ENCODE results near the gene EYS.

EYS gene

DNA sequence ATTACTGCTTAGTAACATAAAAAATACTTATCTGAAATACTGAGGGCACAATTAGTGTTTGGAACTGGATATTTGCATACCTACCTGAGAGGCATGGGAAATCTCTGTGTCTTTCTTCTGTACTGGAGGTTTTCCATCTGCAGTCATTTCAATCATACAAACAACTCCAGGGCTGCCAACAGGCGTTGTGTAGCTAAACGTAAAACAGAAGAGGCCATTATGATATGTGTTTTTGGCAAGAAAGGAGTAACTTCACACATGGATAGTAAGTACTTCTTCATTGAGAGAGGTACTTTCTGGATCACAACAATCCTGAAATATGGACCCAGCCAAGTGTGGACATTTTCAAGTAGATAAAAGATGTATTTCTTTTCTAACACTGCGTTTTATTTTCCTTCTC lies 1708.0 kb downstream of the EYS start:
- TF ChIP-seq SNAI2 (CRISPR knock-in tag; IDR thresholded peaks at IDR 0.05) (no peak), CSRNP3 (CRISPR knock-in tag; IDR thresholded peaks at IDR 0.05) (no peak), PATZ1 (CRISPR knock-in tag; IDR thresholded peaks at IDR 0.05; ENCODE audit: borderline replicate concordance) (no peak), CSDC2 (CRISPR knock-in tag; IDR thresholded peaks at IDR 0.05) (no peak), ARNTL (CRISPR knock-in tag; IDR thresholded peaks at IDR 0.05; ENCODE audit: borderline replicate concordance, low read depth) (no peak), ZC3H10 (CRISPR knock-in tag; IDR thresholded peaks at IDR 0.05) (no peak), BACH2 (CRISPR knock-in tag; IDR thresholded peaks at IDR 0.05; ENCODE audit: borderline replicate concordance) (no peak), ISL1 (CRISPR knock-in tag; IDR thresholded peaks at IDR 0.05) (no peak), TOX (CRISPR knock-in tag; IDR thresholded peaks at IDR 0.05; ENCODE audit: borderline replicate concordance) (no peak), ZNF565 (CRISPR knock-in tag; conservative IDR thresholded peaks at IDR 0.05; ENCODE audit: low read depth) (no peak), CREB5 (CRISPR knock-in tag; IDR thresholded peaks at IDR 0.05; ENCODE audit: low read depth) (no peak)
- no peak for ATAC-seq

DNA sequence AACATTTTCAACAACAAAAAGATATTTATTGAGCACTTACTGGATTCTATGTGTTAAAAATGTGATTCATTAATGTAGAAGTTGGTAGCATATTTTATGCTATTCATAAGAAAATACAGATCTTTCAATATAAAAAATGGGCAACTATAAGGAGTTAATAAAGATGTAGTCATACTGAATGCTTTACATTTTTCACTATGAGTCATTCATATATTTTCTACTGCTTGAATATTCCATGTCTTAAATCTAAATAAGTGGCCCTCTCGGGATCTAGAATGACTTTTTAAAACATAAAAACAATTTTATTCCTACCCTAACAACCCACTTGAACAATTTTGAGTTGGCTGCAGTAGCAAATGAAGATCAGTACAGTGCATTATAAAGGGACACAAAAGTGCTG lies 1709.3 kb downstream of the EYS start:
- no peak for TF ChIP-seq PATZ1 (CRISPR knock-in tag; IDR thresholded peaks at IDR 0.05; ENCODE audit: borderline replicate concordance)
- no peak for TF ChIP-seq TCF4 (CRISPR knock-in tag; IDR thresholded peaks at IDR 0.05; ENCODE audit: borderline replicate concordance)
- no peak for TF ChIP-seq ZNF8 (CRISPR knock-in tag; IDR thresholded peaks at IDR 0.05)
- TF ChIP-seq ISL1 (CRISPR knock-in tag; IDR thresholded peaks at IDR 0.05): no peak; the same call in 1 of the 2 replicates
- no peak for TF ChIP-seq SNAI2 (CRISPR knock-in tag; IDR thresholded peaks at IDR 0.05)
- TF ChIP-seq BACH2 (CRISPR knock-in tag; IDR thresholded peaks at IDR 0.05; ENCODE audit: borderline replicate concordance): no peak
- TF ChIP-seq CSDC2 (CRISPR knock-in tag; IDR thresholded peaks at IDR 0.05): no peak
- TF ChIP-seq ZNF70 (CRISPR knock-in tag; IDR thresholded peaks at IDR 0.05): no peak
- no peak for TF ChIP-seq RARB (CRISPR knock-in tag; IDR thresholded peaks at IDR 0.05)
- no peak for TF ChIP-seq GLIS3 (CRISPR knock-in tag; IDR thresholded peaks at IDR 0.05)
- no peak for TF ChIP-seq ARNTL (CRISPR knock-in tag; IDR thresholded peaks at IDR 0.05; ENCODE audit: borderline replicate concordance, low read depth)
- TF ChIP-seq ZFP30 (CRISPR knock-in tag; IDR thresholded peaks at IDR 0.05): no peak
- TF ChIP-seq POU6F1 (CRISPR knock-in tag; IDR thresholded peaks at IDR 0.05; ENCODE audit: borderline replicate concordance, low read depth): no peak
- no peak for TF ChIP-seq ZFP3 (CRISPR knock-in tag; IDR thresholded peaks at IDR 0.05)
- TF ChIP-seq CREB5 (CRISPR knock-in tag; IDR thresholded peaks at IDR 0.05; ENCODE audit: low read depth): no peak
- TF ChIP-seq ESRRG (CRISPR knock-in tag; IDR thresholded peaks at IDR 0.05): no peak
- no peak for TF ChIP-seq TSHZ2 (CRISPR knock-in tag; IDR thresholded peaks at IDR 0.05)
- no peak for TF ChIP-seq OSR1 (CRISPR knock-in tag; IDR thresholded peaks at IDR 0.05)
- ATAC-seq: no peak

Data from SK-N-SH treated with all-trans-retinoic acid at 6 μM for 48 hours (cell line).